ENCODE results near the gene WDR86.
A peak's percentile ranks its signal among the peaks of the same experiment; 100 is the strongest.

Gene WDR86

DNA sequence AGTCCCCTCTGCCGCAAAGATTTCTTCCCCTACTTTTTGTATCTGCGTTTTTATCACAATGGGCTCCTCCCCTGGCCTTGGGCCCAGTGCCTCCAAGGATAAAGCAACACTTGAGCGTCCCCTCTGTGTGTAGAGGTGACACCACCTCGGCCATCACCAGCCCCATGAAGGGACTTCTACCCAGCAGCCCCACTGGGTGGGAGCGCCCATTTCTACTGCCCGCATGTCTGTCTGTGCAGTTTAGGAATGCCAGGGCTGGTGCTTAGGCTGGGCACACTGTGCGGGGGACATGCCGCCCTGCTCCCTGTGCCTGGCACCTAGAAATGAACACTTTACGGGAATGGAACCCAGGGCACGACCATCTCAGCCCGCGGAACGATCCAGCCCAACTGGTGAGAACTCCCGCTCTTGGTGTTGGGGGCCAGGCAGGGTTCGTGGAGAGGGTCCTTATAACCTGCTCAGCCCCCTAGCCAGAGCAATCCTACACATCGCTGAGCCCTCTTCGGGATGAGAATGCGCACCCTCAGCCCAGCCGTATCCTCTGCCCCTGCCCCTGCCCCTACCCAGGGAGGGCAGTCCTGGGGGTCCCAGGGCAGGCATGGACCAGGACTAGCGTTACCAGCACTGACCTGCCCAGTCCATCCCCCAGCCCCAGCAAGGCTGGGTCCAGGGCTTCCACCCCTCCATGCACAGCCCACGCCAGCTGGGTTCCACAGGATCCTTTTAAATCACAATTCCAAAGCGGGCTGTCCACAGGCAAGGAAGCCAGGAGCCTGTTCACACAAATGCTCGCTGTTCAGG lies 17.3 kb upstream of the WDR86 start:
- DNase-seq: no peak

DNA sequence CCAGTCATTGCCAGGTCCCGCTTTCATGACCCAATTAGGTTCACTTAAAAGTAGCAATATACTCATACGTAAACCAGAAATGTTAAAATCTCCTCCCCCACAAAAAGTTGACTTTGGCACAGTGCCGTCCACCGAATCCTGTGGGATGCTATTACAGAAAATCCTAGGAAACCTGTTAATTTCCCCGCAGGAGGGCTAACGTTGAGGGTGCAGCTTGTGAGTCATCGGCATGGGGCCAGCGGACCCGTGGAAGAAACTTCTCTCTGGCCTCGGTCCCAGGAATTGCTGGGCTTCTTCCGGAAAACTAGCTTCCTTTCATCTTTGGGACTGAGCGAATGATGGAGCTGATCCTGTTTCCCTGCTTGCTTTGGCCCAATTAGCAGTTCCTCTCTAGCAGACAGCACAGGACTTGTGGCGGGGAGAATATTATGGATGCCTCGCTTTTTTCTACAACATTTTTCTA lies 16.6 kb upstream of the WDR86 start:
- no peak for DNase-seq

DNA sequence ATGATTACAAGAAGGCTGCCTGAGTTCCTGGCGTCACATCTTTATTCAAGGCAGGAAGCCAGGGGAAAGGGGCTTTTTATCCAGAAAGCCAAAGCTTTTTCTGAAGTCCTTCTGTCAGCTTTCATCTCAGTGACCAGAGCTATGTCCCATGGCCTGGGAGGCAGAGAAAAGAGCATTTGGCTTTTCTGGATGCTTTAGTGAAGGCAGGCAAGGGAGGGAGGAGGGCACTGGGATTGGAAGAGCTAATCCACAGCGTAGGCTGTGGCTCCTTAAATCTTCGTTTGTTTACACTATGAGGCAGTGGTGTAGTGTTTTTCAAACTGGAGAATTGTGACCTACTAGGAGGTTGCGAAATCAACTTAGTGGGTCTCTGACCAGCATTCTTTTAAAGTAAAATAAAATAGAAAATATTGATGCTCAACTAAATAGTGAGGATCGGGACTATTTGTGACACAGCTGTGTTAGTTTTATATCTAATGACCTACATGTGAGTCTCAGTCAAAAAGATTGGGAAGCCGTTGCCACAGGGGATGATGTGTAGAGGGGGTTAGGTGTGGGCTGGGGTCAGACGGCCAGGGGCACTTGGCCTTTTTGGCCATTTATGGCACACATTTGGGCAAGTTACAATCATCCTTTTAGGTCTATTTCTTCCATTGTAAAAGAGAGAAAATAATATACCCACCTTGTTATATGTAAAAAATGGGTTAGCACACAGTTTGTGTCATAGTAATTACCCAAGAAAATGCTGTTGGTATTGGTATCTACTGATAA lies 16.0 kb upstream of the WDR86 start:
- no peak for DNase-seq

DNA sequence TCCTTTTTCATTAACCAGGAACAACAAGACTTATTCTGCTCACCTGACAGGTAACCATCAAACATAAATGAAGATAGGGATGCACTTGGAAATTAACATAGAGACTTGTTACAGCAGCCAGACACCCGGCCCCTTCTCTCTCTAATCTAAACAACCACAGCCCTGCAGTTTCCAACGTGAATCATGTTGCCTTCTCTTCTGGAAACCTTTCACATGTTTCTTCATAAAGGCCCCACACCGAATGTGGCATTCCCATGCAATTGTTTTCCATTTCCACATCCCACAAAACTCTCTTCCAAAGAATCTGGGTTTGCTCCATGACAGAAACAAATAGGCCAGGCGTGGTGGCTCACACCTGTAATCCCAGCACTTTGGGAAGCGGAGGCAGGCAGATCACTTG lies 15.0 kb upstream of the WDR86 start:
- no peak for DNase-seq

DNA sequence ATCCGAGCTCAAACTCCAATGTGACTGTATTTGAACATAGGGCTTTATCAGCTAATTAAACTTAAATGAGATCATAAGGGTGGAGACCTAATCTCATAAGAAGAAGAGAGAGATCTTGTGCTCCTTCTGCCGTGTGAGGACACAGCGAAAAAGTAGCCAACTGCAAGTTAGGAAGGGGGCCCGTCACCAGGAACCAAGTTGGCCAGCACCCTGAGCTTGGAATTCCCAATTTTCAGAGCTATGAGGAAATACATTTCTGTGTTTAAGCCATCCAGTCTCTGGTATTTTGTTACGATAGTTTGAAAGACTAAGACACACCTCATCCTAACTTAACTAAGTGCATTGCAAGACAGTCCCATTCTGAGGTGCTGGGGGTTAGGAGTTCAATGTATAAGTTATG lies 14.1 kb upstream of the WDR86 start:
- DNase-seq: no peak

DNA sequence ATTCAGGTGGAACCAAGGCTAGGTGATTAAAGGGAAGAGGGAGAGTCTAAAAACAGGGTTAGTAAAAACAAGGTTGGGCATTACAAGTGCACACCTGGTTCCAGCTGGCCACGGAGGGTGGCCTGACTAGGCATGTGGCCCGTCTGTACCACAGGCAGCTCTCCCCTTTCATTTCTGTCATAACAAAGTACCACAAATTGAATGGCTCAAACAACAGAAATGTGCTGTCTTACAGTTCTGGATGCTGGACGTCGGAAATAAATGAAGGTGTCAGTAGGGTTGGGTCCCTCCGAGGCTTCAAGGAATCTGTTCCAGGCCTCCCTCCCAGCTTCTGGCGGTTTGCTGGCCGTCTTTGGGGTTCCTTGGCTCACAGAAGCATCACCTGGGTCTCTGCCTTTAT lies 13.4 kb upstream of the WDR86 start:
- DNase-seq: no peak

DNA sequence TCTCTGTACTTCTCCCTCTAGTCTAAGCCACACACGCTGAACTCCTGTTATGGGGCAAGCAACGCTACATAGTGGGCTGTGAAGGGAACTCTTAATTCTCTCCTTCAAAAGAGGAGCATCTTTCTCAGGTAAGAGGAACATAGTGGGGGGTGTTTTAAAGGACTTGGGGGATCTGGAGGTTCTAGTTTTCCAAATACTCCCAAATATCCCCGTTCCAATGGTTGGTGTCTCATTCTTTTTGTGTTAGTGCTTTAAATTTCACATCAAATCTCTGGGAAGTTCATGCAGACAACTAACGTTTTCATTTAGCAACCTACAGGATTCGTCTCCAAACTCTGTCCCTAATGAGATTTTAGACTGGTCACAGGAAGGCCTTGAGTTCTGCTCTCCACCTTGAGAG lies 12.4 kb upstream of the WDR86 start:
- no peak for DNase-seq

DNA sequence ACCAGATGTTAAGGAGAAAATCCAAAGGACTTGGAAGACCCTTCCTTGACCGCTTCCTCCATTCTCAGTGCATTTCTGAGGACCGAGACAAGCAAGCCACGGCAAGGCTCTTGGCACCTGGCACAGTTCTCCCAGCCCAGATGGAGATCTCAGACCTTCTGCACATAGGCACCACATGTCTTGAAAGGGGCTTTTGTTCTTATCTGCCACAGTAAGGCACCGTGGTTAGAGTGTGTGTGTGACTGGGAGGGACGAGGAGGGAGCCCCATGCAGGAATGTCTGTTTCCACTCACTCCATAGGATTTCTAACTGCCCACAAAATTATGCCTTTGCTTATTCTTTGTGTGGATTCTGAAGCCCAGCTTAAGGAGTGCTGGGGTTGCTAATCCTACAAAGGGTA lies 10.3 kb upstream of the WDR86 start:
- DNase-seq: no peak

DNA sequence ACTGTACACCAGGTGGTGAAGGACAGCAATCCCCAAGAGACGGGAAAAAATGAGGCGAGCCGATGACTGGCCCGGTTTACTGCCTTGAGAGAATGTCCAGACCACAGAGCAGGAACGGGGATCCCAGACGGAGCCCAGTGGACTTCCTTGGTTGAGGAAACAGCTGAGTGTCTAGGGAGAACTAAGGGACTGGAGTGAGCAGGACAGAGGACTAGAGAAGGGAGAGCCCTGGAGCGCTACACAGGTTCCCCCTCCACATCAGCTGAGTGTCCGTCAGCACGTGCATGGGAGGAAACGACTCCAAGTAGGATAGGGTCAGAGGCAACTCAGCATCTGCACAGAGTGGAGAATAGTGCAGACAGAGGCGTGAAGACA lies 7.1 kb upstream of the WDR86 start:
- DNase-seq: no peak

DNA sequence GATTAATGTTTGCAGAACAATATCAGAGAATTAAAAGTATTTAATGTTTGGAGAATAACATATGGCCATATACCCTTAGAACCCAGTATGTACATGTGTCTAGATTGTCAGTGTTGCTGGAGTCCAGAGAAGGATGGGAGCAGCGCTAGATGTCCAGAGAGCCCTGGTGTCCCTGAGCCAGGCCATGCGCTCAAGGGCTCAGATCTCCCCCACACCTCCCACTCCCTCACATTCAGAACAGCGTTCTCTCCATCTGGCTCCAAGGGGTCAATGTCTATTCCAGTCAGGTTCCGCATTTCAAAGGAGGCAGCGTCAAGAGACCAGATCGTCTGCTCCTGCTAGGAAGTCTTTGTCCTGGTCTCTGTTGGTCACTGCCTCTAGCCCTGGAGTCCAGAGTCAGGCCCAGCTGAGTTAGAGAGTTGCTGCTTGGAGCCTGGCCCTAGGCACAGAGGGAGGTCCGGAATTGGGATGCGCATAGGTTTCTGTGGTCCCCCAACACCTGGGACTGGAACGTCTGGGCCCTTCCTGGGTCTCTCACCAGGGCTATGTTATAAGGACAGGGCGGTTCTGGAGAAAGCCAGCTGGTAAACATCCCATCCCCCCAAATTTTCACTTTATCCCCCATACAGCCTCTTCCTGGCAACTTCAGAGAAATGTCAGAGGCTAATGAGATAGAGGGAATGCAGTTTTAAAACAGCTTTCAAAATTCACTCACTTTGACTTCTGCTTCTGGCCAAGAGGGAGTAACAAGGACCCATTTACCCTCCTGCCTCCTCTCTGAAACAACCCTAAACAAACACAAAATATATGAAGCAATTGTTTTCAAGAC lies 6.5 kb upstream of the WDR86 start:
- no peak for DNase-seq

DNA sequence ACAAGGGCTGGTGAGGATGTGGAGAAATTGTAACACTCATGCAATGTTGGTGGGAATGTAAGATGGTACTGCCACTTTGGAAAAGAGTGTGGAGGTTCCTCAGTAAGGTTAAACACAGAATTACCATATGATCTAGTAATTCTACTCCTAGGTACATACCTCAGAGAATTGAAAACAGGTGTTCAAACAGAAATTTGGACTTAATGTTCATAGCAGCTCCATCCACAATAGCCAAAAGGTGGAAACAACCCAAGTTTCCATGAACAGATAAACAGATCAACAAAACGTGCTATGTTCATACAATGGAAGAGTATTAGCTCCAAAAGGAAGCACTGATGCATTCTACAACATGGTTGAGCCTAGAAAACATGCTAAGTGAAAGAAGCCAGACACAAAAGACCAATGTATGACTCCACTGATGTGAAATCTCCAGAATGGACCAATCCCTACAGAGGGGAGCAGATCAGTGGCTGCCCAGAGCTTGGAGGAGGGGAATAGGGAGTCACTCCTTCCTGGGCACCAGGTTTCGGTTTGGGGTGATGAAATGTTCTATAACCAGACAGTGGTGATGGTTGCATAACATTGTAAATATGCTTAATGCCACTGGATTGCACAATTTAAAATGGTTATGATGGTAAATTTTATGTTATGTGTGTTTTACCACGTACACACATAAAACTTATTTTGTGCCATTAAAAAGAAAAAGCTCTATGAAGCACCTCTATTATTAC lies 5.7 kb upstream of the WDR86 start:
- no peak for DNase-seq

DNA sequence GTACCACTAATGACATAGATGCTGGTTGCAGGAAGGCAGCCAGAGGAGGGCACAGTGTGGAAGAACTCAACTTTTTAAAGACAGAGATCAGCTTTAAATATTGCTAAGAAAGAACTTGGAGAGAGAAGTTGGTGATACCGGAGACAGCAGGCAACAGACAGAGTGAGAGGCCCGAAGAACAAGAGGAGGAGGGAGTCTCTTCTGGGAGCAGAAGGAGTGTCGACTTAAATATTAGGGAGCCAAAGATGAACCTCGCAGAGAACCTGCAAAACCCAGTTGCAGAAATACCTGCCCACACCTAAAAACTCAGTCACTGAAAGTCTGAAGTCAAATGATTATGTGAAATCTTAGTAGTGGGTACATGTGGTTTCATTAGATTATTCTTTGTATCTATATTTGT lies 3.4 kb upstream of the WDR86 start:
- no peak for DNase-seq

DNA sequence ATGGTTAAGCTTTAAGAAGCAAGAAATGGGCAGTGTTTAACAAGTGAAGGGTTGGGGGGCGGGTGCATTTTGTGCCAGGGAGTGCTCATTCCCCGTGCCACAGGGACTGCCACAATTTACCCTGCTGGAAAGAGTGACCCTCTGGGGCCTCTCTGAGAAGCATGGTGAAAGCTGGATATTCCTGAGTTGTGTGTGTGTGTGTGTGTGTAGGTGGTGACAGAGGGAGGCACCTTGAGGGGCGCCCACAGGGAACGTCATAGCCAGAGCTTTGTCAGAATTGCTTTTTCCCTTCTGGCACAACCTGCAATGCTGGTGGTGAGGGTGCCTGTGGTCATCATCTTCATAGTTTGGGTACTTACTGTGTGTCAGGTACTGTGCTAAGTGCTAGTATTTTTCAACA lies 2.5 kb upstream of the WDR86 start:
- DNase-seq: no peak

DNA sequence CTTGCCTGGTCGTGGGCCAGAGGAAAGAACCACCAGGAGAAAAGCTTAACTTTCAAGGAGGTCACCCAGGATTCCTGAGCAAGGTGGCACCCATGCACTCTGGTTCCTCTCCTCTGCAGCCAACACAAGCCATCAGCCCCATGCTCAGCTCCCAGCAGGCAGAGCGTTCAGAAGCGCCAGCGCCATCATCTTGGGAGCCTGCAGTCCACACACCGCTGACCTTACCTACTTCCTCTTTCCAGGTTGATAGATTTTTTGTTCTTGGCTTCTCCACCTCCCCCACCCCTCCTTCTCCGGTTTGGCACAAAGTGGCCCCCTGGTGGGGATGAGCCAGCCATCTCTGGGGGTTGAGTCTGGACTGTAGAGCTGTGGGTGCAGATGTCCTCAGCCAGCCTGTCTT lies 1.7 kb upstream of the WDR86 start:
- no peak for DNase-seq

DNA sequence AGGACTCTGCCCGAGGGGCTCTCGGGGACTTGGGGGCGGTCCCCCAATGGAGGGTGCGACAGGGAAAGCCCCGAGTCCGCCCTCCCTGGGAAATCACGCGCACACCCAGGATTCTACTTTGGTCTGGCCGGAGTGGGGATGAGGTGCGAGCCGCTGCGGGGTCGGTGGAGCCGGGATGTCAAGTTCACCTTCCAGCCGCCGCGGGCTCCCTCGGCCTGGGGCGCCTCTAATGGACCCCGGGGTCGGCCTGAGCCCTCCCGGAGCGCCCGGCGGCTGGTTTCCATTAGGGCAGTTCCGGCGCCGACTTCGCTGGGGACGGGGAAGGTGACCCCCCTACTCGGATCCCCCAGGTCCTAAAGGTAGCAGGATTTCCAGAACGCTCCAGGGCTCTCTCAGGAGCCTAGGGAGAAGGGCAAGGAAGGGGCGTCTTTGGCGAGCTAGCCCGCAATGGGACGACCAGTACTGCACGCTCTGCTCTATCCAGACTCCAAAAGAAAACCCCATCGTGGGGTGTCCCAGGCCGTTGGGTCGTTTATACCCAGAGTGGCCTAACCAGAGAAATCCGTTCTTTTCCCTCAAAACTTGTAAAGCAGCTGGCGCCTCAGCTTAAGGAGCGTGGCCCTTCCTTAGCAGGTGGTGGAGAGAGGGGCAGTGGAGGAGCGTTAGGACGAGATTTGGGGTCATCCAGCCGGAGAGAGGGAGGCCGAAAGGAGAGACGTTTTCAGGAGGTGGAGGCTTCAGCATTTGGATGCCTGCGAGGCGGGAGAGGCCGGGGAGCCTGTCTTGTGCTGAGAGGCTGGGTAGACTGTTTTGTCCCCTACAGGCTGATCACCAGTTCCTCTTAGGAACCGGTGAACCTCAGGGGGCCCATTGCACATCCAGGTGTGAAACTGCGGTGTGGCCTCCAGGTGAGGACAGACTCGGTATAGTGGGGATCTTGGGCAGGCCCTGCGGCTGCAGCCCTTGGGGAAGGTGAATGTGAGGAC lies 860 bp upstream of the WDR86 start:
- DNase-seq: peak; percentile 54

DNA sequence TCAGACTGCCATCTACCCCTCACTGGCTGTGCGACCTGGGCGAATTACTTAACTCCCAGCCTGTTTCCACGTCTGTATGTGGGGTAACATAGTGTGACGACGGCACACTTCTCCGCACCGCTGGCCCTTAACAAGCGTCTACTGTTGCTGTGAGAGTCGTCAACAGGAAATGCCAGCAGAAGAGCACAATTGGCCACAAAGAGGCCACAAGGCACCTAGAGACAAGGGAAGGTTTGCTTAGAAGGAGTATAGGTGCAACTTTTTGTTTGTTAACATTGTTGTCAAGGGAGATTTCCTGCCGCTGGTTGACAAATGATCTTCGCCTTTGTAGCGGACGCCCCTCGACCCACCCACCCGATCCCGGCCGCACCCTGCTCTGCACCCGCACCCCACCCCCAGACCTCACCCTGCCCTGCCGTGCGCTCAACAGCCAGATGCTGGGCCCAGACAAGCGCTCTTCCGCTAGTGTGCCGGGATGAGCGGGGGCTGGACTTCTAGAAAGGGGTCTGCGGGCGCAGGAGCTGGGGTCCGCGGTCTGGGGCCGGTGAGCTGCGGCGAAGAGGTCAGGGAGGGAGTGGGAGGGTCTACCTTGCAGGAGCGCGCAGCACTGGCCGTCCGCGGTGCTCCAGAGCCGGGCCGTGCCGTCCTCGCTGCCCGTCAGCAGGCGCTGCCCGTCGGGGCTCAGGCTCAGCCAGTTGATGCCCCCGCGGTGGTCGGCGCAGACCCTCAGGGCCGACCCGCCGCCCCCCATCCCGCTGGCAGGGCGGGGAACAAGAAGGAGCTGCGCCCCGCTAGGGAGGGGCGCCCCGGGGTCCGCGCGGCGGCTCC lies 785 bp downstream of the WDR86 start:
- DNase-seq: peak; percentile 90

DNA sequence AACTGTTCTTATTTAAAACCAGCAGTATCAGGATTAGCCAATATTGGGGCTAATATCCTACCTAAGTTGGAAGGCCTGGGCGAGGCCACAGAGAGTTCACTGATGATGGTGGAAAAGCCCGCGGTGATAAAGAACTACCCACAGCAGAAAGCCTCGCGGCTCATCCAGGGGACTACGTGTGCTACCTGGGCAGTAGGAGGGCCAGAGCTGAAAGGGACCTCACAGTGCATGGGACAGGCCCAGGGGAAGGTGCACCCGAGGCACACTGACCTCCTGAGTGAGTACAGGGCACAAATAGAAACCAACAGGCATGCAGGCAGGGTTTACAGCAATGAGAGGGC lies 1.4 kb downstream of the WDR86 start:
- DNase-seq: no peak

DNA sequence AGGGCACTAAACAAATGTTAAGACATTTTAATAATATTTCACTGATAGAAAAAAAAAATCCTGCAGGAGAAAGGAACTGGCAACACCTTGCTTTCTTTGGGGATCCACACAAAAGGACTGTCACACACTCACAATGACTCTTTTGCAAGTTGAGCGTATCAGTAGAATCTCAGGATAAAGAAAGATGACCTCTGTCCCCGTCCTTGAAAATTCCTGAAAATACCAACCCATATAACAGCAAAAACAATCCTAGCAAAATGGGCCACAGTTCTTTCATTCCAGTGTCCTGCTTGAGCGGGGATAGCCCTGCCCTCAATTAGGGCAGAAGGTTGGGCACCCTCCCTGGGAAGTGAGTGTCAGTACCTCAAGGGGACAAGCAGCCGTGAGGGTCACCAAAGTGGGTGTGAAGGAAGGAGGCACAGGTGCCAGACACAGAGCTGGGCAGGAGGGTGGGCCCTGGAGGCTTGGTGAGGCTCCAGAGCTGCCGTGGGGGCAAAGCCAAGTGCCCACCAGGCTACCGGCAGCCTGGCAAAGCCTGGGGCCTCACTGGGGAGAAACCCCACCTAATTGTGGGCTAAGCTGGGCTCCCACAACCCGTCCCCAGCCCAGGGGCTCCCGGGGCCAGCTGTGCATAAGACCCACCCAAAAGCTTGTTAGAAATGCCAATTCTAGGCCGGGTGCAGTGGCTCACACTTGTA lies 2.8 kb downstream of the WDR86 start:
- DNase-seq: no peak

DNA sequence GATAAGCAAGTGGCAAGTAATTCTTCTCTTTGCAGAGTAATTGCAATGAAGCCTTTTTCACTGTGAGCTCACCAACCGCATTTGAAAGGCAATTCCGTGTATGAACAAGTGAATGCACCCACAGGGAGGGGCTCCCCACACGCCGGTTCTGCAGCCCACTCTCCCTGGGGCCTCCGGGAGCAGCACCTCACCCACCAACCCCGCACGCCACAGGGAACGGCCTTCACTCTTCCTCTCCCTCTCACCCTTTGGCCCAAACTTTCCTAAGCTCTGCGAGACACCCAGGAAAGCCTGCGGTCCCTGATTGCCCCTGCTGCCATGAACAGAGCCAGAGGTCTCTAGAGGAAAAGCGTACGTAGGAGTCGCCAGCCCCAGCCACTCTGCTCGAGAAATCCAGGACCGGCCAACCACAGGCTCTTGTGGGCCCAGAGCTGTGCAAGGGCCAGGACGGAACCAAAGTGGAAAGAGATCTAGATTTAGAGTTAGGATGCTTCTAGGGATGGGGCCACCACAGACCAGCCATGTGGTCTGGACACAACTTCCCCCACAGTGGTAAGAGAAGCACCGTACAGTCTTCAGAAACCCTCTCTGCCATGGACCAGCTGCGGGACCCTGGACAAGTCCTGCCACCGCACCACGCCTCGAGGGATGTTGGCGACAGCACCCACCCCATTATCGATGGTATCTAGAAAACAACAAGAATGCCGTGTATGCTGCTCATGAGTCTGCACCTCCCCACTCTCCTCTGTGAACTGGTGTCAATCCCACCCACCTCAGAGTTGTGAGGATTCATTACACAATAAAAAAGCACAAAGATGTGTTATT lies 3.6 kb downstream of the WDR86 start:
- no peak for DNase-seq
